RWPE2 (cell line): Measurements from ENCODE around the gene PCDHA4.

Experiments used
- ATAC-seq: fragments of 200-7000 bp; cut with Tn5 transposase; 3 replicates; pipeline ENCODE4 v1.9.1; 2021; ENCODE audit warnings: low read depth
- DNase-seq: peaks from one replicate; pipeline ENCODE4 v3.0.0-alpha.2; 2020; ENCODE audit warnings: low spot score
- H3K27ac ChIP-seq: fragments of 450-650 bp; 2 replicates; pipeline ENCODE4 v1.5.1; 2017; ENCODE audit warnings: mild to moderate bottlenecking; ENCODE audit not compliant: poor library complexity, severe bottlenecking
- H3K27me3 ChIP-seq: fragments of 250-450 bp; sonication (Bioruptor Pico); 2 replicates; pipeline ENCODE4 v1.5.1; 2021; ENCODE audit warnings: mild to moderate bottlenecking, moderate library complexity; ENCODE audit not compliant: insufficient read depth, poor library complexity, severe bottlenecking
- H3K36me3 ChIP-seq: fragments of 250-450 bp; sonication (Bioruptor Pico); 2 replicates; pipeline ENCODE4 v1.5.1; 2020; ENCODE audit warnings: low read depth, mild to moderate bottlenecking, moderate library complexity
- H3K4me1 ChIP-seq: fragments of 250-450 bp; sonication (Bioruptor Pico); 2 replicates; pipeline ENCODE4 v1.5.1; 2021; ENCODE audit warnings: mild to moderate bottlenecking, moderate library complexity; ENCODE audit not compliant: insufficient read depth, poor library complexity, severe bottlenecking
- H3K4me3 ChIP-seq: fragments of 250-450 bp; sonication (Bioruptor Pico); 2 replicates; pipeline ENCODE4 v1.5.1; 2021; ENCODE audit warnings: mild to moderate bottlenecking, moderate library complexity; ENCODE audit not compliant: severe bottlenecking
- H3K9me3 ChIP-seq: fragments of 250-450 bp; sonication (Bioruptor Pico); 2 replicates; pipeline ENCODE4 v1.5.1; 2021; ENCODE audit warnings: mild to moderate bottlenecking, moderate library complexity; ENCODE audit not compliant: severe bottlenecking
- TF ChIP-seq, protein P1 (sequence below): fragments of 450-650 bp; IDR thresholded peaks from one replicate; pipeline ENCODE4 v1.5.1; 2017; ENCODE audit warnings: mild to moderate bottlenecking, moderate library complexity; ENCODE audit not compliant: poor library complexity, severe bottlenecking

Gene PCDHA4

GRCh38 chr5:140862441-140863295 is 55.8 kb downstream of the PCDHA4 start:
- Histone ChIP-seq H3K27me3 (peaks cover 82% of the 10 kb centered on the region), H3K36me3 (no peaks in the 10 kb centered on the region), H3K27ac (no peak overlapping the region), H3K9me3 (peaks cover 13% of the 10 kb centered on the region), H3K4me3 (no peak overlapping the region), H3K4me1 (no peaks in the 10 kb centered on the region)
- DNase-seq = no peak
- ATAC-seq = no peak
- TF ChIP-seq, protein P1, sequence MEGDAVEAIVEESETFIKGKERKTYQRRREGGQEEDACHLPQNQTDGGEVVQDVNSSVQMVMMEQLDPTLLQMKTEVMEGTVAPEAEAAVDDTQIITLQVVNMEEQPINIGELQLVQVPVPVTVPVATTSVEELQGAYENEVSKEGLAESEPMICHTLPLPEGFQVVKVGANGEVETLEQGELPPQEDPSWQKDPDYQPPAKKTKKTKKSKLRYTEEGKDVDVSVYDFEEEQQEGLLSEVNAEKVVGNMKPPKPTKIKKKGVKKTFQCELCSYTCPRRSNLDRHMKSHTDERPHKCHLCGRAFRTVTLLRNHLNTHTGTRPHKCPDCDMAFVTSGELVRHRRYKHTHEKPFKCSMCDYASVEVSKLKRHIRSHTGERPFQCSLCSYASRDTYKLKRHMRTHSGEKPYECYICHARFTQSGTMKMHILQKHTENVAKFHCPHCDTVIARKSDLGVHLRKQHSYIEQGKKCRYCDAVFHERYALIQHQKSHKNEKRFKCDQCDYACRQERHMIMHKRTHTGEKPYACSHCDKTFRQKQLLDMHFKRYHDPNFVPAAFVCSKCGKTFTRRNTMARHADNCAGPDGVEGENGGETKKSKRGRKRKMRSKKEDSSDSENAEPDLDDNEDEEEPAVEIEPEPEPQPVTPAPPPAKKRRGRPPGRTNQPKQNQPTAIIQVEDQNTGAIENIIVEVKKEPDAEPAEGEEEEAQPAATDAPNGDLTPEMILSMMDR = no peak
